Measurements from ENCODE around the gene LTBP1.

Gene LTBP1

DNA sequence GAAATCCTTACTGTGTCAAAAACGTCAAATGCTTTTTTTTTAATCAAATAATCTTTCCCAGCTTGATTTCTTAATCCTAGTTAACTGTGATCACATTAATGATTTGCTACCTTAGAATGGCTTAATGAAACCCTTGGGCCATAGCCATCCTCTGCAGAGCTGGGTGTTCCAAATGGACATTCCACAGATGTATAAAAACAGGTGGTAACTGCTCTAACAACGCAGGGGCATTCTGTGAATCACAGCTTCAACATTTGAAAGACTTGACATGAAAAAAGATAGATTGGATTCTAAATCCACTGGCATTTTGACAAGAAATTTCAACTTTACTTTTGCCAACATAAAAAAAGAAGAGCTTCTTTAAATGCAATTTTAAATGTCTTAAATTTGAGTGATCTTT lies 459.9 kb downstream of the LTBP1 start:
- H3K4me3 Mint-ChIP-seq = no peak overlapping the region
- H3K27me3 Mint-ChIP-seq = no peaks in the 10 kb centered on the region
- peaks cover 9% of the 10 kb centered on the region for H3K9me3 Mint-ChIP-seq
- peaks cover 7% of the 10 kb centered on the region for H3K36me3 Mint-ChIP-seq
- H3K4me1 Mint-ChIP-seq = no peaks in the 10 kb centered on the region
- ATAC-seq = no peak
- H3K27ac Mint-ChIP-seq = no peak overlapping the region

DNA sequence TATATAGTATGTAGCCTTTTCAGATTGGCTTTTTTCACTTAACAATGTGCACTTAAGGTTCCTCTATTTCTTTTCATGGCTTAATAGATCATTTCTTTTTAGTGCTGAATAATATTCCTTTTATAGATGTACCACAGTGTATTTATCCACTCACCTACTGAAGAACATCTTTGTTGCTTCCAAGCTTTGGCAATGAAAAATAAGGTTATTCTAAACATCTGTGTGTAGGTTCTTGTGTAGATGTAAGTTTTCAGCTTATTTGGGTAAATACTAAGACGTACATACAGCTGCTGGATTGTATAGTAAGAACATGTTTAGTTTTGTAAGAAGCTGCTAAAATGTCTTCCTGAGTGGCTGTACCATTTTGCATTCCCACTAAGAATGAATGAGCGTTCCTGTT lies 461.4 kb downstream of the LTBP1 start:
- Mint-ChIP-seq H3K27ac (no peak overlapping the region), H3K4me3 (no peak overlapping the region), H3K27me3 (no peaks in the 10 kb centered on the region), H3K36me3 (peaks cover 7% of the 10 kb centered on the region), H3K9me3 (peaks cover 9% of the 10 kb centered on the region), H3K4me1 (no peaks in the 10 kb centered on the region)
- ATAC-seq = no peak

DNA sequence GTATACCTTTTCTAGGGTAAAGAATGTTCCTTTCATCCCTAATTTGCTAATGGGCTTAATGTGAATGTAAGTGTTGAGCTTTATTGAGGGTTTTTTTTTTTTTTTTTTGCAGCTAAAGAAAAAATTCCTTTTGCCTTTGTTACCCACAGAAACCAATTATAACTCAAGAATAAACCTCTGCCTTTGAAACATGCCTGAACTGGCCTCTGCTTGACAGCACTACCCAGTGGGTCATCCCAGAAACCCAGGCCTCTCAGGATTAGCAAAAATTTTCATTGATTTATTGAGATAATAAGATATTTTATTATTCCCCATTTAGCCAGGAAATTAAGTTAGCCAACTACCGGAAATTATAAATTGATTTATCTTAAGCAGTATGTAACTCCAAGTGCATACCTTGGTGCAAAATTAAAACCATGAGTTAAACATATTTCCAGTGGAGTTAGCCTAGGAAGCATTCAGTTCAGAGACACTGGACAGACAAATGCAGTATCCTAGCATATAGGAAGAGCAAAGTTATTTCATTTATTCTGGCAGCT lies 462.7 kb downstream of the LTBP1 start:
- Mint-ChIP-seq H3K9me3 (peaks cover 9% of the 10 kb centered on the region), H3K27ac (no peak overlapping the region), H3K4me3 (no peak overlapping the region), H3K27me3 (peaks cover 9% of the 10 kb centered on the region), H3K4me1 (no peaks in the 10 kb centered on the region), H3K36me3 (peaks cover 7% of the 10 kb centered on the region)
- no peak for ATAC-seq

DNA sequence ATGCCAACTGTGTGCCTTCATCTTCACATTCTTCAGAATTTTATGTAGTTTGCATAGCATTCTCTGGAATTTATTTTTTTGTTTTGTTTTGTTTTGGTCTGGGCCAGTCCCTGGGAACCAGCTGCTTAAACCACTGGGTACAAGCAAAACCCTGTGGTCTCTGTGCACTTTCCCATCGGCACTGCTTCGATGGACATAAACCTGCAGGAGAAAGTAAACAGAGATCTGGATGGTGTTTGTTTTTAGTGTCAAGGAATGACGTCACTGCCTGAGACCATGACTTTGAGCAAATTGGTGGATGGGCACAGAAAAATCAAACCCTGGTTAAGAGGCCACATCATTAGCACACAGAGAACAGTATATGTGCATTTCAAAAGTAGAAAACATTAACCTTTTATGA lies 465.0 kb downstream of the LTBP1 start:
- ATAC-seq = no peak
- Mint-ChIP-seq H3K9me3 (peaks cover 9% of the 10 kb centered on the region), H3K27me3 (peaks cover 9% of the 10 kb centered on the region), H3K4me1 (no peaks in the 10 kb centered on the region), H3K27ac (no peak overlapping the region), H3K36me3 (peaks cover 7% of the 10 kb centered on the region), H3K4me3 (no peak overlapping the region)

DNA sequence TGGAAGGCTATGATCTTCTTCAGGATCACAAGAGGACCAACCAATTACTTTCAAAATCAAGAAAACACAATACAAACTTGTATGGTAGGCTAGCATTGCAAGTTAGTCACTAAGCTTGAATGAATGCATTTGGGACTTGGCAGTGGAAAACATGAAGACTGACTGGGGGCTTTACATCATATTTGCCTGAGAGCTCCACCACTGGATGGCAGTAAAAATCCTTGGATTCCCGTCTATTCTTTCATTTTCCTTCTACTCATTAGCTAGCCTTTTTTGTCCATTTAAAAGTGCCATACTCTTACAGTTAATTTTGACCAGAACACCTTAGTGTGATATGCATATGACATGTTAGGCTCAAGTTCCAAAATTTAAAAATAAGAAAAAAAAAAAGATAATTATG lies 466.2 kb downstream of the LTBP1 start:
- H3K27ac Mint-ChIP-seq = no peak overlapping the region
- H3K4me3 Mint-ChIP-seq = no peak overlapping the region
- no peak for ATAC-seq
- H3K36me3 Mint-ChIP-seq = peaks cover 7% of the 10 kb centered on the region
- peaks cover 7% of the 10 kb centered on the region for H3K9me3 Mint-ChIP-seq
- no peaks in the 10 kb centered on the region for H3K4me1 Mint-ChIP-seq
- peaks cover 9% of the 10 kb centered on the region for H3K27me3 Mint-ChIP-seq

DNA sequence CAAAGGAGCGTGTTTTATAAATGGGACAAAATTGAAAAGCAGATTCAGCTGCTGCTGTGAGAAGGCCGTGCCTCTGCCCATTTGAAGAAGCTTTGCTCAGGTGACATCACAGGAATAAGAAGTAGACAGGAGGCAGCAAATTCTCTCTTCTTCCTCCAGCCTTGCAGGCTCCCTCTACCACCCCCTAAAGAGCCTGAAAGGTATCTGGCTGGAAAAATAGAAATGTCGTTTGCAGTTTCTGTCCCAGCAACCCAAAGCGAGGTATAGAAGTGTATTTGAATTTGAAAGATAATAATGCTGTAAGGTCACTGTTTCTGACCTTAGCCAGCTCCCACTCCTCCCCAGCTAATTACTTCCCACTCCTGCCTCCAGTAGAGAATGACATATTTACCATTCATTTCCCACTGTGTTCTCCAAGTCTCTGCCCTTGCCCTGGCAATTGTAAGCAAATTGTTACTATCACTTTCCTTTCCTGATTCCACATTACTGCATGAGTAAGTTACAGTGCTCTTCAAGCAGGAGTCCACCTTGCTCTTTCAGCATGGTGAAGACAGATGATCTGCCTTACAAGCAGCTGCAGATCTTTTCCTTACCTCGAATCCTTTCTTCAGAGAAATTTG lies 472.9 kb downstream of the LTBP1 start:
- no peak for ATAC-seq
- H3K36me3 Mint-ChIP-seq = no peaks in the 10 kb centered on the region
- no peak overlapping the region for H3K27ac Mint-ChIP-seq
- H3K27me3 Mint-ChIP-seq = no peaks in the 10 kb centered on the region
- no peaks in the 10 kb centered on the region for H3K9me3 Mint-ChIP-seq
- no peaks in the 10 kb centered on the region for H3K4me1 Mint-ChIP-seq
- H3K4me3 Mint-ChIP-seq = no peak overlapping the region

DNA sequence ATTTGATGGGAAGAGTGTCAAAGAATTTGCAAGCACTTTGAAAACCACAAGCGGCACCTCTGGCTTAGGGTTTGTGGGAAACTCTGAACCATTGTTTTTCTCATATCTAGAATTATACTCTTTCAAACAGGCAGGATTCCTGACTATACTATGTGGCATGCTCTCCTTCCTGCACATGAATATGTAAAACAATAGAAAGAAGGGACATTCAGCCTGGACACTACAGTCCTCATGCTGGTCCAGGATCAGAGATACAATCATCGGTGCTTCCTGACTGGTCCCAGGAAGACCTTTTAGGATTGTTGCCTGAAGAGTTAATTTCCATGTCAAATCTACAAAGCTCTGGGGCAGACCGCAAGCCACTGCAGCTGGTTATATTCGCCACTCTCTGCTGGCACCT lies 474.0 kb downstream of the LTBP1 start:
- ATAC-seq = no peak
- Mint-ChIP-seq H3K36me3 (no peaks in the 10 kb centered on the region), H3K9me3 (no peaks in the 10 kb centered on the region), H3K4me3 (no peak overlapping the region), H3K27ac (no peak overlapping the region), H3K4me1 (no peaks in the 10 kb centered on the region), H3K27me3 (no peaks in the 10 kb centered on the region)

DNA sequence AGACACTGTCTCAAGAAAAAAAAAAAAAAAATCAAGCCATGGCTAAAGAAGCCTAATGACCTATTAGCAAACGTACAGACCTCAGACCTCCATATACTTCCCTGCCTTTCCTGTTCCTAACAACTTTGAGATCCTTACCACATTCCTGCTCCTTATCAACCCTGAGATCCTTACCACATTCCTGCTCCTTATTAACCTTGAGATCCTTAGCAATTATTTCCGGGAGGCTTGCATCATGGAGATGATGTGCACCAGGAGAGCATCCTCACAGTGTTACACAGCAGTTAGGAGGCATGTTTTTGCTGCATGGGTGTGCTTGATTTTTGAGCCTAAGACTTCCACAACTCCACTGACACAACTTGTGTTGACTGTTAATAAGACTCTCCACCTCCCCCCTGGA lies 475.1 kb downstream of the LTBP1 start:
- no peaks in the 10 kb centered on the region for H3K4me1 Mint-ChIP-seq
- no peak overlapping the region for H3K4me3 Mint-ChIP-seq
- H3K9me3 Mint-ChIP-seq = no peaks in the 10 kb centered on the region
- H3K36me3 Mint-ChIP-seq = no peaks in the 10 kb centered on the region
- H3K27me3 Mint-ChIP-seq = no peaks in the 10 kb centered on the region
- H3K27ac Mint-ChIP-seq = no peak overlapping the region
- ATAC-seq = no peak

DNA sequence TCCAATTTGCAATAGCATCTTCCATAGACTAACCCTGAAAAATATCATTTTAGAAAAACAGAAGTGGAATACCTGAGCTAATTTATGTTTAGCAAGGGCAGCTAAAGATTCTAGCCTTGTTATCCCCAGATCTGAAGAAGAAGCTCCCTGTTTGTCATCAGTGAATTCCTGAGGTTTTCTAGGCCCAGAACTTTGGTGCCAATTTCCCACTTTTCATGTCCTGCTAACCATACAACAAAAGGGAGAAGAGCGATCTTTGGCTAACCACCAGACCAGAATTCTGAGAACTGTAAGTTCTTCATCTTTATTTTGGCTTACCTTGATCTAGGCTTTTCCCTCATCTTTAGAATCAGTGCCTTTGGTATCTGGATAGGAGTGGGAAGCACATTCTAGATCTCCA lies 478.4 kb downstream of the LTBP1 start:
- no peaks in the 10 kb centered on the region for H3K27me3 Mint-ChIP-seq
- no peaks in the 10 kb centered on the region for H3K9me3 Mint-ChIP-seq
- no peaks in the 10 kb centered on the region for H3K36me3 Mint-ChIP-seq
- no peak overlapping the region for H3K27ac Mint-ChIP-seq
- no peaks in the 10 kb centered on the region for H3K4me1 Mint-ChIP-seq
- no peak overlapping the region for H3K4me3 Mint-ChIP-seq
- no peak for ATAC-seq

DNA sequence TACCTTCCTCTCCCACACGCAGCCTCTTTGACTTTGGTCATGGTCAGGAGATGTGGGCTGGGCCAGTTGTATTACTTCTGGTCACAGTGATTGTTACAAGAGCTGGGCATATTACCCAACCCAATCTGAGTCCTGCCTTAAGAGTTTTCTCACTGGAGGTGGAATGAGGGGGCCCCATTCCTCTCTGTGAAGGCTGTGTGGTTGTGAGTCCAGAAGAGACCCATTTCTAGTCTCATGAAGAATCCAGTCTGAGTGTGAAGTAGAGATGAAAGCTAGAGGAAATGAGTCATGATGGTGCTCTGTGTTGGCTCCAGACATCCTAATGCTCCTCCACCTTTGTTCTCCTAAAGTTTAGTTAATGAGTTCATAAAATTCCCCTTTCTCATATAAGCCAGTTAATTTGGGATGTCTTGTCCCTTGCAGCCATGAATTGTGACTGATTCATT lies 478.9 kb downstream of the LTBP1 start:
- Mint-ChIP-seq H3K27me3 (no peaks in the 10 kb centered on the region), H3K36me3 (no peaks in the 10 kb centered on the region), H3K4me1 (no peaks in the 10 kb centered on the region), H3K27ac (no peak overlapping the region), H3K9me3 (no peaks in the 10 kb centered on the region), H3K4me3 (no peak overlapping the region)
- peak; percentile 50 for ATAC-seq

DNA sequence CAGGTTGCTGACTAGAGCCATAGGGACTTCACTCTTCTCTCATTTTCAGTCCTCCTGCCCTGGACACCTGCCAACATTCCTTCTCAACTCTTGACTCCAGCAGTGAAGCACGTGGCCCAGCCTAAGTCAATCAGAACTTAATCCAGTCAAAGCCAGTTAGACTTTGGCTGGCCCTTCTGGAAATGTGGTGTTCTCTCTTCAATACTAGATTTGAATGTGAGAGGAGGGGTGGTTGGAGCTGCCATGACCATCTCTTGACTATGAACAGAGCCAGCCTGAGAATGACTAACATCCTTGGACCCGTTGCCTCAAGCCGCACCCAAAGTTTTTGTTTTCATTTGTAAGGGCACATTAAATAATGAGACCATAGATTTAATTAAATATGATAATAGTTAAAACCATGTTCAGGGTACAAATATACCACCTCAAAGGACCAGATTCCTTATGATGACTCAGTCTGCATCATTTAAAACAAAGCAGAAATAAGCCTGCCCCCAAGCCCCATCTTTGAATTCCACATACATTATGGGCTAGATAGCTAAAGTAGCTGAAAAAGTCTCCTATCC lies 480.0 kb downstream of the LTBP1 start:
- H3K27ac Mint-ChIP-seq = no peak overlapping the region
- no peaks in the 10 kb centered on the region for H3K36me3 Mint-ChIP-seq
- no peaks in the 10 kb centered on the region for H3K4me1 Mint-ChIP-seq
- H3K9me3 Mint-ChIP-seq = no peaks in the 10 kb centered on the region
- no peak for ATAC-seq
- no peak overlapping the region for H3K4me3 Mint-ChIP-seq
- no peaks in the 10 kb centered on the region for H3K27me3 Mint-ChIP-seq

DNA sequence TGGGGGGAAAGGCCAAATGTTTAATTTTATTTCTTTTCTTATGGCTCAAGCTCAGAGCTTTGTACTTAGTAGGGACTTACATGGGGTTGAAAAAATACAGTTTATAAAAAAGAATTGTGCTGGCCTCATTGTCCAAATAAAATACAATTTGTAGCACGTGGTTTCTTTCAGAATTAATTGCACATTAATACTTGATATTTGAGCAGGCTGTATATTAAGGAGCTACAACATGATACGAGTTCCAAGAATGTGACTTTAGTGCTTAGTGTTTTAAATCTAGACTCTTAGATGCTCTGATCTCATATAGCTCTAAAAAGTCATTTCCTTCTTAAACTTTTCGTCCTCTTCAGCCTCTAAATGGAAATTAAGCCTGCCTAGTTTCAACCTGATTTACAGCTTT lies 483.3 kb downstream of the LTBP1 start:
- ATAC-seq = no peak
- Mint-ChIP-seq H3K4me1 (no peaks in the 10 kb centered on the region), H3K9me3 (no peaks in the 10 kb centered on the region), H3K36me3 (no peaks in the 10 kb centered on the region), H3K27me3 (no peaks in the 10 kb centered on the region), H3K27ac (no peak overlapping the region), H3K4me3 (no peak overlapping the region)

DNA sequence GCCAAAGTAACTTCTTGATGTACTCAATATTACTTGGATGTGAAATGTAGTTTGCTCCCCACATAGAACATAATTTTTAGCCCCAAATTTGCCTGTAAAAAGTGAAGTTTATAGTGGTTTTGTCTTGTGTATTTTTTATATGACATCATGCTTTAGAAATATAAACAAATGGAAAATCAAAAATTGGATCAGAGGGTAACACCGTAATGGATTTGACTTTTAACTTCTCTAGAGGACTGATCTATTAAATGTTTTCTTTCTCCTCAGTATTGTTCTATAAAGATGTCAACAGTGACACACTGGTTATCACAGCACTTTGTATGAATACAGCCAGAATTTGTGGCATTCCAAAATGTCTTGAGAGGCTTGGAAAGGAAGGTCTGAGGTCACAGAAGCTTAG lies 484.1 kb downstream of the LTBP1 start:
- ATAC-seq = no peak
- H3K4me3 Mint-ChIP-seq = no peak overlapping the region
- H3K27ac Mint-ChIP-seq = no peak overlapping the region
- H3K9me3 Mint-ChIP-seq = no peaks in the 10 kb centered on the region
- no peaks in the 10 kb centered on the region for H3K36me3 Mint-ChIP-seq
- no peaks in the 10 kb centered on the region for H3K27me3 Mint-ChIP-seq
- no peaks in the 10 kb centered on the region for H3K4me1 Mint-ChIP-seq

DNA sequence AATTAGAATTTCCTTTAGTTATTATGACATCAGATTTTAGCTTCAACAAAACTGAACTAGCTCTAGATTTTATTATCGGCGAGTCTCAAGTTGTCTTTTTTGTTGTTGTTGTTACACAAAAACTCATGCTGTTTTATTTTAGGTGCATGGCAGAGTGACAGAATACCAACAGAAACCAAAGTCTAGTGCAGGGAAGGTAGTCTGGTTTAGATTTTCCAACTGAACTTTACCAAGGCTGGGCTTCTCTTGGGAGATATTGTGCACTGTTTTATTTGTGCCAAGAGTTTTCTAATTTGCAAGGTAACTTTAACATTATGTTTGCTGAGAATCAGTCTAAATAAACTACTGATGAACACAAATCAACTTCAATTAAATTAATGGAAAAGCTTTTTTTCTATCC lies 486.1 kb downstream of the LTBP1 start:
- Mint-ChIP-seq H3K27ac (no peak overlapping the region), H3K4me3 (no peak overlapping the region), H3K27me3 (no peaks in the 10 kb centered on the region), H3K4me1 (no peaks in the 10 kb centered on the region), H3K36me3 (no peaks in the 10 kb centered on the region), H3K9me3 (no peaks in the 10 kb centered on the region)
- ATAC-seq = no peak

DNA sequence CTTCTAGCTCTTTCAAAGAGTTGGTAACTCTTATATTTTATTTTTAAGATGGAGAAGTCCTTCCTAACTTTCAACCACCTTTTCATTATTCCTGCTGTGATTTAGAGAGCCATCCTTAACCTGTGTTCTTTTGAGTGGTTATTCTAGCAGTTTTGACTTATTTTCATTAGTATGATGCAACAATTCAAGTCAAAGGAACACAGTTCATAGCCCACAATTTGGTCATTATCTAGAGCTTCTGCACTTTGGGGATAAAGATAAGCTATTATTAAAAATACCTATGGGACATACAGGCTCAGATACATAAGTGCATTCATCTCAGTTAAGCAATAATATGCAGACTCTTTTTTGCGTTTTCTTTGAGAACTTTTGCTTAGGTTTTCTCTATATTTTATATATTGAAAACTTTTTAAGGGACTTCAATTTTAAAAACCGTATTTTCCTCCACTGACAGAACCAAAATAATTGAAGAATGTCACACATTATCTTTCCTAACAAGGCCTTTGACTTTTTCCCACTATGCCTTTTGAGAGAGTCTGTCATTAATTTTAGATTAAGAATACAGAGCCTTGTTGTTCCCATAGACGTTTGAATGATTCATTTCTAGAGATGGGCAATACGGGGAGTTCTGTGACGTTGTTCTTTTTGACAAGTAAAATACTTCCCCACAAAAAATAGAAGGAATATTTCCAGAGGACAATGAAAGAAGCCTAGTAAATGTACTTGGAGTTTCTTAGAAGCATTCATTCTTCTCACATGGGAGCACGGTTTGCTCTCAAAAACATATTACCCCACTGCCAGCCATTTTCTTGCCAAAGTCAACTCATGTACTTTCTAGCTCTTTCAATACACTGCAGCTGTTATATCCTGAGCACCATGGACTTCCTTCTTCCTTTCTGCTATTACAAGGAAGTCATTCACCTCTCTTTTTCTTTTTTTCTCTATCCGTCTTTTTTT lies 486.8 kb downstream of the LTBP1 start:
- ATAC-seq = no peak
- H3K27me3 Mint-ChIP-seq = no peaks in the 10 kb centered on the region
- H3K9me3 Mint-ChIP-seq = no peaks in the 10 kb centered on the region
- no peaks in the 10 kb centered on the region for H3K4me1 Mint-ChIP-seq
- no peak overlapping the region for H3K4me3 Mint-ChIP-seq
- H3K27ac Mint-ChIP-seq = no peak overlapping the region
- no peaks in the 10 kb centered on the region for H3K36me3 Mint-ChIP-seq

Measured in stimulated activated memory B cell treated with anti-CD40 and anti-IgM and Interleukin-4, amounts not matched to agents 10 μg/mL and 1 μg/mL and 100 μg/mL, for 72 hours (primary cell).